IPS-11a (cell line): Measurements from ENCODE around the gene G6PC3.

Experiments used
- H3K4me3 ChIP-seq: one replicate; pipeline ENCODE4 v1.5.1; 2013; ENCODE audit warnings: low read depth, low read length, control low read depth

G6PC3 gene

DNA sequence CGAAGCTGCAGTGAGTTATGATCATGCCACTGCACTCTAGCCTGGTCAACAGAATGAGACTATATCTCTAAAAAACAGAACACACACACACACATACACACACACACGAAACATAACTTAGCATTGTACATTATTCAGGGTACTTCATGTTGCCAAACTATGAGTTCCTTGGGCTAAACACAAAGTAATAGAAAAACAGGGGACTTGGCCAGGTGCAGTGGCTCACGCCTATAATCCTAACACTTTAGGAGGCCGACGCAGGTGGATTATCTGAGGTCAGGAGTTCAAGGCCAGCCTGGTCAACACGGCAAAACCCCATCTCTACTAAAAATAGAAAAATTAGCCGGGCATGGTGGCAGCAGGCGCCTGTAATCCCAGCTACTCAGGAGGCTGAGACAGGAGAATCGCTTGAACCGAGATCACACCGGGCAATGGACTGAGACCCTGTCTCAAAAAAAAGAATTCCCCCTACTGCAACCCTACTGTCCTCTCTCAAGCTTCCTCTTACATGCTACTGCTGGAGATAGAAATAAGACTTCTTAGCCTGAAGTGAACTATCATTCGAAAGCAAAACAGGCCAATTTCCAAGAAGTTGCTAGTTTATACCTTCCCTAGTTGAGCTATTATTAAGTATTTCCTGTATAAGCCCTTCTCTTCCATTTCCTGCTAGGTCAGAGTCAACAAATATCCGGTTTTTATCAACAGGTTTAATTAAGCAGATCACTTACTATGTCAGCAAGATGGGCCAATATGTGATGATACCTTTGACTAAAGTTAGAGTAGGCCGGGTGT, 11.2 kb upstream of the G6PC3 start:
- H3K4me3 ChIP-seq = no peak overlapping the region

DNA sequence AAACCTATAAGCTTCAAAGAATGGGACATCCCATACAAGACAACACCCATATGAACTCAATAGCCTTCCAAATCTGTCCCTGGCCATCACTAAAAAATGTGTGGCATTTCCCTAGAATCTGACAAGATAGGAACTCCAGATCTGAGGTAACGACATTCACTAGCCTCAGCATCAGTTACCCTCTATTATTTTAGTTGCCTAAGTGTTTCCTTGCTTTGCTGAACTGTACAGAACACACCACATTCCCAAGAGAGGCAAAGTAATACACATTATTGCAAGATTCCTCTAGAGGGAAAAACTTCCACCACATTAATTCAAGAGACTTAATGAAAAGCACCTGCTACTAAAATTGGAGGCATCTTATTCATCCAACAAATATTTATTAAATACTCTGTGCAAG, 9.1 kb upstream of the G6PC3 start:
- H3K4me3 ChIP-seq = no peak overlapping the region

GRCh38 chr17:44062871-44063270, 7.7 kb upstream of the G6PC3 start:
- H3K4me3 ChIP-seq = no peak overlapping the region

- no peak overlapping the region for H3K4me3 ChIP-seq
Observed at GRCh38 chr17:44063704-44064639, 6.6 kb upstream of the G6PC3 start.

DNA sequence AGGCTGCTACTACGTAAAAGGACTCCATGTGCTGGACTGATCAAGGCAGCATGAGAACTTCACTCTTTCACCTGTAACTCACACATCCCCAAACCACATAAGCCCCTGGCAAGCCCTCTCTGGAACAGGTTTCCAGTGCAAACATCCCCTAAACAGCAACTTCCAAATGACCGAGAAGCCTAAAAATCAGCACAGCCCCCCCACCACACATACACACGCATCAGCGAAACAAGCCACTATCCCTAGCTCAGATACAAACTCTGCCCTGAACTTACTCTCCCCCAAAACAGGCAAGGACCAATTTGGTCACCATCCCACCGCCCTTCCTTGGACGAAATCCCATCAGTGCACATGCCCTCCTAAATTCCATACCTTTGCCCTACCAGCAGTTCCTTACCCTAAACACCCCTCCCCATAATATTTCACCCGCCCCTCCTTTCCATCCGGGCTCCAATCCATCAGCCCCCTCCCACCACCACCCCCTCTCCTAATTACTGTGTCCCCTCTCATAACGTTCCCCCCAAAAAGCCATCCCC, 4.8 kb upstream of the G6PC3 start:
- peak overlapping the region; percentile 63 for H3K4me3 ChIP-seq

DNA sequence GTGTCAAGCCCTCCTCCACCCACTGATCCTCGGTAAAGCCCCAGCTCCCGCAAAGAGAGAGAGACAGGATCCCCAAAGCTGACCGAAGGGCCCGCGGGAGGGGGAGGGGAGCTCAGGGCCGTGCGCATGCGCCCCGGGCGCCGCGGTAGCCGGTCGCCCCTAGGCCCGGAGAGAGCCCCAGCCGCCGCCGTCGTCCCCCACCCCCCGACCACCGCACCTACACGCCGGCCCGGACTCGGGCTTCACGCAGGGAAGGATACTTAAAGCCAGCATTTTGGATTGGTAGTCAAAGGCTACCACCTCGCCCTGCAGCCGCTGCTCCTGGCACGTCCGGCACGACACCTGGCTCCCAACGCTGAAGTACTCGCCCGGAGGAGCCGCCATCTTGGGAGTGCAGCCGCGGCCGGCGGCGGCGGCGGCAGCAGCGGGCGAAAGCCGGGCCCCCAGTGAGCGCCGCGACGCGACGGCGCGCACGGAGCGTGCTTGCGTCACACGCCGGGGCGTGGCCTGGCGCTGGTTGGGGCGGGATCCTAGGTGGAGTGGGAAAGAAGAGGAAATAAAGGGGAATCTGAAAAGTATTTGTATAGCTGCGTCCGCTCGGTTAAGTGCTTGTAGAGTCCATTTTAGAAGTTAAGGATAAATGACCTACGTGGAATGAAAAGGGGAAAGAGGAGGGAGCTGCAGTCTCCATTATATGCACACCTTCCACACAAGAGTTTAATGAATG, 4.2 kb upstream of the G6PC3 start, which contains the start of gene LSM12:
Gene LSM12 (minus strand): TSS at position 468 of the 727 bp plus-strand sequence. CDS start 84 bp downstream, at position 384.
- H3K4me3 ChIP-seq = peak within 1 kb of the TSS; percentile 63

DNA sequence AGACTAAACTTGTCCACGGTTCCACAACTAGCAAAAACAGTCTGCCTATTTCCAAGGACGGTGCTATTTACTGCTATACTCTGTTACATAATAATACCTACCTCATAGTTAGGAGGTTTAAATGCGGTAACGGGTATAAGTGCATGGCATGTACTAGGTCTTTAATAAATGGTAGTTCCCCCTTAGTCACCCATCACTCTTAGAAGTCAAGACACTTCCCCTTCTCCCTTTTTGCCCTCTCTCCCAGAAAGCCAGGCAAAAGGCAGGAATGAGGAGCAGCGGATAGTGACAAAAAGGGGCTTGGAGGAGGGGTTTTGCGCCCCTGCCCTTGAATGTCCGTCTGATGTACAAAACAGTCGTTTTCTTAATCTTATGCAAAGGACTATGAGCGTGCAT, 3.0 kb upstream of the G6PC3 start:
- H3K4me3 ChIP-seq = no peak overlapping the region

GRCh38 chr17:44069974-44070454, 521 bp upstream of the G6PC3 start:
- H3K4me3 ChIP-seq = peak overlapping the region; percentile 34

GRCh38 chr17:44071198-44071520, 624 bp downstream of the G6PC3 start:
- peak overlapping the region; percentile 94 for H3K4me3 ChIP-seq

DNA sequence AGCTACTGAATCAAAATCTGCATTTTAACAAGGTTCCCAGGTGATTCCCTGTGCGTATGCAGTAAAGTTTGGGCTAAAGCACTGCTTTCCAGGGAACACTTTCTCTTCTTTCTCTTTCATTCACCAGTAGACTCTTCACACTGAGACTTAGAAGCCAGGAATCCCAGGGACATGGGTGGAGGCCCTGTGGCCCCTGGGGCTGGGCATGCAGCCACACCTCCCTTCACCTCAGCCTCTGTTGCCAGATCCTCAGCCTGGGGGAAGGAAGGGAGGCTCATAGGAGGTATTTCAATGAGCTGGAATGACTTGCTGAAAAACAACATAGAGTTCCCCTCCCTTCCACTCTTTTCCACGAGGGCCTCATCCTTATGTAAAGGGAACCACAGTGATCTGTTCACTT, 1.2 kb downstream of the G6PC3 start:
- peak overlapping the region; percentile 94 for H3K4me3 ChIP-seq

DNA sequence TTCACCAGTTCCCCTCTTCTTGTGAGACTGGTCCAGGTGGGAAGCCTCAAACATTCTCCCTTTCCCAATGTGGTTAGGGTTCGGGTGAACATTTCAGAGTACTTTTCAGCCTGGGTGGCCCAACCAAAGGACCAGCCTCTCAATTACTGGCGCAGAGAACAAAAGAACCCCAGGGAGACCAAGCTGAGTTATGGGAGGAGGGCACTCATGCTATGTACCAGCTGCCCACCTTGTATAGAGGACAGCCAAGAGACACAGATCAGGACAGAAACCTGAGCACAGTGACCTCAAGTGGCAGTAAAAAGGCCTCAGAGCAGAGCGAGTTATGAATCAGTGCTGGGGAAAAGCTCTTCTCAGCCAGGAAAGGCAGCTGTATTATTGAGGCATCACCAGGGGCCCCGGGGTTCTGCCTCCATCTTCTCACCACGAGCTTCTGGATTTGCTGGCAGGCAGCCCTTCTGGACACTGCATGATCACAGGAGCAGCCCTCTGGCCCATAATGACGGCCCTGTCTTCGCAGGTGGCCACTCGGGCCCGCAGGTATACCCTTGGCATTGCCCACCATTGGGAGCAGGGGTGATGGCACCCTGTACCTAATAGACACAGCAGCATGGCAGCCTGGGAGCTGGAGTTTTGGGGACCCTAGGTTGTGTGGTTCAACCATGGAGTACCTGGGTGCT, 3.8 kb downstream of the G6PC3 start:
- no peak overlapping the region for H3K4me3 ChIP-seq

GRCh38 chr17:44074911-44075285, 4.4 kb downstream of the G6PC3 start:
- no peak overlapping the region for H3K4me3 ChIP-seq

DNA sequence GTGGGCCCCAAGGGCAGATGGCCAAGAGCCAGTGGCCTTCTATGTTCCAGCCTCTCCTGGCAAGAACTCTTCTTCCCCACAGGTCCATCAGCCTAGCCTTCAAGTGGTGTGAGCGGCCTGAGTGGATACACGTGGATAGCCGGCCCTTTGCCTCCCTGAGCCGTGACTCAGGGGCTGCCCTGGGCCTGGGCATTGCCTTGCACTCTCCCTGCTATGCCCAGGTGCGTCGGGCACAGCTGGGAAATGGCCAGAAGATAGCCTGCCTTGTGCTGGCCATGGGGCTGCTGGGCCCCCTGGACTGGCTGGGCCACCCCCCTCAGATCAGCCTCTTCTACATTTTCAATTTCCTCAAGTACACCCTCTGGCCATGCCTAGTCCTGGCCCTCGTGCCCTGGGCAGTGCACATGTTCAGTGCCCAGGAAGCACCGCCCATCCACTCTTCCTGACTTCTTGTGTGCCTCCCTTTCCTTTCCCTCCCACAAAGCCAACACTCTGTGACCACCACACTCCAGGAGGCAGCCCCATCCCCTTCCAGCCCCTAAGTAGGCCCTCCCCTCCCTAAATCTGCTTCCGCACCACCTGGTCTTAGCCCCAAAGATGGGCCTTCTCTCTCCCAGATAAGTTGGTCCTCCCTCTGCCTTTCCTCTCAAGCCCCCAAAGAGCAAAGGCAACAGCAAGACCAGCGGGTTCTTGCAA, 5.2 kb downstream of the G6PC3 start:
- no peak overlapping the region for H3K4me3 ChIP-seq

DNA sequence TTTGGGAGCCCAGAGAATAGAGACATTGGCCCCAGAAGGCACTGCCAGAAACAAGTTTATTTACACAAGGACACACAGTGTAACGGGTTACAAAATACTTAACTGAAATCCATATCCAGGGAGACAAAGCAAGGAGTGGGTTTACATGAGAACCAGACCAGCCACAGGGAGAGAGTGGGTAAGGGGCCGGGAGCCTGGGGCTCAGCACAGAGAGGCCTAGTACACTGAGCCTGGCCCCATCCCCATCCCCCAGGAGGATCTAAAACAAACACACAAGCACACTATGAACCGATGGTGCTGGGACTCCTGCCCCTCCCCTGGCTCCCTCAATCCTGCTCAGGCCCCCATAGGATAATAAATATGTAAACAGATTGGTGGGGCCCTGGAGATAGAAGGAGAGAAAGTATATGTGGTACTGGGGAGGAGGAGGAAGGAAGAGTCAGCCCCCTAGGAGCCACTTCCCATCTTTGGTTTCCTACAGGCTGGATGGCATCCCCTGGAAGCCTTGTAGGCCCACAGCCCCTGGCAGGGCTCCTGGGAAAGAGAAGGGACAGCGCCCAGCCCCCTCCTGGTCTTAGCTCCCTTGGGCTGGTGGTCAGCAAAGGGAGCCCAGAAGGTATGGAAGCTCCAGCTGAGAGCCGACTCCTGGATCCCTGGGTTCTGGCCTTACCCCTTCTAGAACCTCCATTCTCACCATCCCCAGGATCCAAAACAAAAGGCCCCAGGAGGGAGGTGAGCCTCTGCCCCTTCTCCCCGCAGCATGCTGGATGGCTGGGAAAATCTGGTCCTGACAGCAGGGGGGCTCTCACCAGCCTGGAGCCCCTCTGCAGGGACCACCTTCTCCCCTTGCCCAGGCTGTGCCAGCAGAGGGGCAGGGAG, 6.4 kb downstream of the G6PC3 start:
- H3K4me3 ChIP-seq = no peak overlapping the region

DNA sequence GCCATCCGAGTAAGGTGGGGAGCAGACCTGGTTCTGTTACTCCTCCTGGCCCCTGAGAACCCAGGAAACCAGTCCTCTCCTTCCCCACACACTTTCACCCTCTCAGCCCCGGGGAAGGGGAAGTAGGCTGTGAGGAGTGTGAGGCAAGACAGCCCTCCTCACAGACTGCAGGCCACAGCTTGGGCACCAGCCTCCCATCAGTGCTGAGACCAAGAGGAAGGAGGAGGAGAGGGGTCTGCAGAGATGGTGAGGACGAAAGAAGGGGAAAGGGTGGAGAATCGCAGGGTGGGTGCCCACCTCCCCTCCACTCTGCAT, 7.0 kb downstream of the G6PC3 start:
- H3K4me3 ChIP-seq = no peak overlapping the region

GRCh38 chr17:44078412-44078811, 7.9 kb downstream of the G6PC3 start:
- H3K4me3 ChIP-seq = no peak overlapping the region

DNA sequence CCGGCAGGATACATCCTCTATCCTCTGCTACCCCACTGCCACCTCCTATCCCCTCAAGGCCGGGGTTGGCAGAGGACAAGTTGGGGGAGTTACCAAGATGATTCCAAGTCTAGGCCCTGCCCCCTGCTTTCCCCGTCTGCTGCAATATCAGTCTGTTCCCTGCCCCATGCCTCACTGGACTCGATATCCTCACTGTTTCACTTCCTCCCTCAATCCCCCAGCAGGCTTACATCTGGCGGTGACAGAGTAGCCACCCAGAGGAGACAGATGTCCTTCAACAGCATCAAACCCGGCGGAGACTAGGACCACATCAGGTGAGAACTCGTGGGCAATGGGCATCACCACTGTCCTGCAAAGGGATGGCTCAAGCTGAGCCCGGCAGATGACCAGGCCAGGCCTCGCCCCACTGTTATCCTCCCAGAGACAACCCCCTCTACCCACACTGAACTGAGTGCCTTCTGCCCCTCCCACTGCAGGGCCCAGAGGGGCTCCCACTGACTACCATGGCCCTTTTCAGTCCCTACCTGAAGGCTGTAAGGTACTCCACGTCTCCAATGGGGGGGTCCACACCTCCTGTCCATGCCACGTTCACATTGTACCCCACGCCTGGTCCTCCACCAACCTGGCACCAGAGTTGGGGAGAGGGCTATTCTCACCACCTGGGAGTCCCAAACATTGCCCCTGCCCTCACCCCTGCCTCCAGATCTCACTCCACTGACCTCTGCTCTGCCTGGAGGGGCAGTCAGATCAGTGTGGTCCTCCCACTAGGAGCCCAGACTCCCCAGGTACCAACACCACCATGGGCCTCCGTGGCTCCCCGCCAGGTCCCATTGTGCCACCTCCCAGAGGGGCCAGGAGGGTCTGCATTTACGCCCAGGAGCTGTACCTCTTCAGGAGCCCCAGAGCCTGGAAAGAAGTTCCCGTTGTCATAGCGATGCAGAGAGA, 9.6 kb downstream of the G6PC3 start:
- no peak overlapping the region for H3K4me3 ChIP-seq

- no peak overlapping the region for H3K4me3 ChIP-seq
Observed at GRCh38 chr17:44081681-44082080, 11.1 kb downstream of the G6PC3 start.
